Measurements from ENCODE around the gene CNRIP1. TPM values are rescaled to one million over a fixed set of nuclear protein-coding genes. Genes with fewer than 3 reads are reported as not detected.
A peak's percentile ranks its signal among the peaks of the same experiment; 100 is the strongest.

The CNRIP1 gene
- total RNA-seq, 8 experiments from 2014 or later = 16.9 to 59.1 (median 40.2) TPM

DNA sequence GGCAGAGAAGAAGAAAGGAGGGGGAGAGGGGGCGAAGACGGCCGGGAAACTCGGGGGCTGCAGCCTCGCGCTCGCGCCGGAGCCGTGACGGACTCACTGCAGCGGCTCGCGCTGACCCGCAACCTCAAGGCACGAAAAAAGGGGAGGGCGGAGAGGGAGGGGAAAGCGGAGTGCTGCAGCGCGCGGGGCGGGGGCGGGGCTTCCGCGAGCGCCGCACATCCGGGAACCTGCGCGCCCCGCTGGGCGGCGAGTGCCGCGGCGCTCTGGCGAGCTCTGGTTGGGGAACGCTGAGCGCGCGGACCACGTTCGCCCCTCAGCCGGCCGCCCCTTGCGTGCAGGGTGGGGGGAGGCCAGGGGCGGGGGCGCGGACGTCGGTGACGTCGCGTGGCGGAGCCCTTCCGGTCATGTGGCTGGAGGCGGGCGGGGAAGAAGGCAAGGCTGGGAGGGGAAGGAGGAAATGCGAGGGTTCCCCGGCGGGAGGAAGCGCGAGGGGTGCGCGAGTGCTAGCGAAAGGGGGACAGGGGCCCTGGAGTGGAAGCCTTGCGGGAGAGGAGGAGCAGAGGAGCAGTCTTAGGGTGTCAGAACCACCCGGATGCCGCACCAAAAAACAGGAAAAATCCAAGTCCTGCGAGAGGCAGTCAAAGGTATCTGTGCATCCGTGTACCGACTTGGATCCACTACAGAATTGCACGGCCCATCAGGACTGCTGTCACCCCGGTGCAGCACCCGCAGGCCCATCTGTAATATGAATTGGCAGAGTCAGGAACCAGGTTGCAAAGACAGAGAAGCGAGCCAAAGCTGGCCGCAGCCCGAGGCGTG, 67.1 kb downstream of the CNRIP1 start, which contains the start of gene PPP3R1:
TSS of gene PPP3R1 (minus strand) at position 133 of the 819 bp plus-strand sequence. CDS start 405 bp downstream, outside the sequence.
- H3K4me1 ChIP-seq (replicated peaks in 1 of 2) = peaks cover 24 to 27% of the 10 kb centered on the region in 2 donors
- WGBS, 10 experiments = 0 to 4% (median 0%) methylated on average over 3 to 10 of the region's 79 CpGs; no CpG with 5 or more reads in 3 of the 10 experiments
- H3K27ac ChIP-seq = peak within 1 kb of the TSS; percentile 97
- ATAC-seq (replicated peaks in 6 of 8) = peak; percentile 81 to 93 (median 89)
- peak within 1 kb of the TSS; percentile 61 to 97 (median 87) for H3K4me3 ChIP-seq
- in situ Hi-C loops (cut with MboI; ENCODE audit: low pct_unique_long_range_greater_than_20kb in 2 of 9, low sequenced_read_pairs in 9 of 9, unreplicated experiment in 9 of 9) = no loop called here

GRCh38 chr2:68251855-68252399, 67.8 kb downstream of the CNRIP1 start:
- 0 to 2% methylated on average over 2 to 19 of the region's 78 CpGs; no CpG with 5 or more reads in 8 of the 10 experiments for WGBS, 10 experiments
- Histone ChIP-seq H3K27ac (peak overlapping the region; percentile 97), H3K4me1 (replicated peaks in 1 of 2) (peaks cover 24 to 27% of the 10 kb centered on the region in 2 donors), H3K4me3 (peak overlapping the region; percentile 61 to 97 (median 87))
- ATAC-seq (replicated peaks in 6 of 8) = peak in 7 of 8 experiments; percentile 3 to 38 (median 10)
- in situ Hi-C loops (cut with MboI; ENCODE audit: low pct_unique_long_range_greater_than_20kb in 2 of 9, low sequenced_read_pairs in 9 of 9, unreplicated experiment in 9 of 9) = no loop called here

GRCh38 chr2:68251187-68251854, 68.4 kb downstream of the CNRIP1 start:
- in situ Hi-C loops (cut with MboI; ENCODE audit: low pct_unique_long_range_greater_than_20kb in 2 of 9, low sequenced_read_pairs in 9 of 9, unreplicated experiment in 9 of 9) = no loop called here
- peaks cover 24 to 27% of the 10 kb centered on the region in 2 donors for H3K4me1 ChIP-seq (replicated peaks in 1 of 2)
- peak overlapping the region; percentile 61 to 97 (median 87) for H3K4me3 ChIP-seq
- peak overlapping the region; percentile 97 for H3K27ac ChIP-seq
- WGBS, 10 experiments = 0 to 6% (median 1%) methylated on average over 1 to 14 of the region's 41 CpGs; no CpG with 5 or more reads in 1 of the 10 experiments
- peak; percentile 18 to 58 (median 40) for ATAC-seq (replicated peaks in 6 of 8)

- in situ Hi-C loops (cut with MboI; ENCODE audit: low pct_unique_long_range_greater_than_20kb in 2 of 9, low sequenced_read_pairs in 9 of 9, unreplicated experiment in 9 of 9) = no loop called here
- Histone ChIP-seq H3K4me1 (replicated peaks in 1 of 2) (peaks cover 22 to 24% of the 10 kb centered on the region in 2 donors), H3K27ac (peak overlapping the region in 1 of 2 donors; percentile 97), H3K4me3 (peak overlapping the region; percentile 61 to 97 (median 87))
- ATAC-seq (replicated peaks in 6 of 8) = peak in 1 of 8 experiments; percentile 1
- WGBS, 10 experiments = 0 to 43% (median 4%) methylated on average over 3 to 15 of the region's 15 CpGs
Observed at GRCh38 chr2:68250652-68251186, 69.0 kb downstream of the CNRIP1 start.

GRCh38 chr2:68250196-68250595, 69.6 kb downstream of the CNRIP1 start:
- 13 to 73% (median 39%) methylated on average over 5 of the region's 5 CpGs for WGBS, 10 experiments
- peaks cover 22 to 24% of the 10 kb centered on the region in 2 donors for H3K4me1 ChIP-seq (replicated peaks in 1 of 2)
- no peak for ATAC-seq (replicated peaks in 6 of 8)
- peak overlapping the region; percentile 61 to 97 (median 87) for H3K4me3 ChIP-seq
- H3K27ac ChIP-seq = no peak overlapping the region
- in situ Hi-C loops (cut with MboI; ENCODE audit: low pct_unique_long_range_greater_than_20kb in 2 of 9, low sequenced_read_pairs in 9 of 9, unreplicated experiment in 9 of 9) = no loop called here

DNA sequence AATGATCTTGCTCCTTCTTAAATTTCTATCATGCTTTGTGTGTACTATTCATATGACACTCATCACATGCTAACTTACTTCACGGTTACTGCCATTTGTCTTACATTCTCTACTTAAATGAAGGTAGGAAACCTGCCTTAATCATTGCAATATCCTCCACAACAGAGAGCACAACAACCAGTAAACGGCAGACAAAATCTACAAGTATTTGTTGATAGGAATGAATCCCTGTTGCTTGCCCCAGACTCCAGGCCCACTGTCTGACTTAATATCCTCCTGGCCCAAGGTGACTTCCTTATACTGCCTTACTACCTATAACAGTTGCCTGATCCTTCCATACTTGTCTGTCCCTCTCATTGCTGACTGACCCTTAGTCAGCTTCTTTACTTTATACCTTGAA, 70.9 kb downstream of the CNRIP1 start:
- peaks cover 17 to 18% of the 10 kb centered on the region in 2 donors for H3K4me1 ChIP-seq (replicated peaks in 1 of 2)
- in situ Hi-C loops (cut with MboI; ENCODE audit: low pct_unique_long_range_greater_than_20kb in 2 of 9, low sequenced_read_pairs in 9 of 9, unreplicated experiment in 9 of 9) = no loop called here
- WGBS, 10 experiments = 52 to 100% (median 89%) methylated on average over 1 to 2 of the region's 2 CpGs; no CpG with 5 or more reads in 2 of the 10 experiments
- no peak overlapping the region for H3K27ac ChIP-seq
- H3K4me3 ChIP-seq = no peak overlapping the region
- ATAC-seq (replicated peaks in 6 of 8) = no peak

GRCh38 chr2:68248361-68248760, 71.4 kb downstream of the CNRIP1 start:
- no peak overlapping the region for H3K27ac ChIP-seq
- in situ Hi-C loops (cut with MboI; ENCODE audit: low pct_unique_long_range_greater_than_20kb in 2 of 9, low sequenced_read_pairs in 9 of 9, unreplicated experiment in 9 of 9) = no loop called here
- H3K4me3 ChIP-seq = no peak overlapping the region
- WGBS, 10 experiments = 77 to 100% (median 89%) methylated on average over 1 to 3 of the region's 3 CpGs; no CpG with 5 or more reads in 1 of the 10 experiments
- no peak for ATAC-seq (replicated peaks in 6 of 8)
- H3K4me1 ChIP-seq (replicated peaks in 1 of 2) = peaks cover 17 to 18% of the 10 kb centered on the region in 2 donors

DNA sequence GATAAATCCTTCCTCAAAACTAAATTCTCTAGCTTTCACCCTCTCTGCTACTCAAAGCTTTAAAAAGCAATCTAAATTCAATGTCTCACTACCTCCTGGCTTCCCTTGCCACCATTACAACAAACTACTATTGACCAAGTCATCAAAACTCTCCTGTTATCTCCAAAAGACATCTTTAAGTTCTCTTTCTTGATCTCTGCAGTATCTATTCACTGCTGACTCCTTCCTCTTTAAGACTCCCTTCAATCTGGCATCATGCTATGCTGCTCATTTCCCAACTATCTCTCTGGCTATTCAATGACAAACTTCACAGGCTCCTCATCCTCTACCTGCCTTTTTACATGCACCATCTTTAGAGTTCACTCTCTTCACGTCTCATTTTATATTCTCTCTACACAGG, 73.4 kb downstream of the CNRIP1 start:
- no peak for ATAC-seq (replicated peaks in 6 of 8)
- H3K4me1 ChIP-seq (replicated peaks in 1 of 2) = peaks cover 17 to 18% of the 10 kb centered on the region in 2 donors
- H3K27ac ChIP-seq = no peak overlapping the region
- in situ Hi-C loops (cut with MboI; ENCODE audit: low pct_unique_long_range_greater_than_20kb in 2 of 9, low sequenced_read_pairs in 9 of 9, unreplicated experiment in 9 of 9) = no loop called here
- H3K4me3 ChIP-seq = no peak overlapping the region
- WGBS, 10 experiments = 83 to 100% (median 92%) methylated on average over 1 of the region's 1 CpG; no CpG with 5 or more reads in 3 of the 10 experiments

GRCh38 chr2:68245672-68246071, 74.1 kb downstream of the CNRIP1 start:
- Histone ChIP-seq H3K4me3 (no peak overlapping the region), H3K27ac (no peak overlapping the region), H3K4me1 (replicated peaks in 1 of 2) (peaks cover 17 to 18% of the 10 kb centered on the region in 2 donors)
- no peak for ATAC-seq (replicated peaks in 6 of 8)
- in situ Hi-C loops (cut with MboI; ENCODE audit: low pct_unique_long_range_greater_than_20kb in 2 of 9, low sequenced_read_pairs in 9 of 9, unreplicated experiment in 9 of 9) = no loop called here

DNA sequence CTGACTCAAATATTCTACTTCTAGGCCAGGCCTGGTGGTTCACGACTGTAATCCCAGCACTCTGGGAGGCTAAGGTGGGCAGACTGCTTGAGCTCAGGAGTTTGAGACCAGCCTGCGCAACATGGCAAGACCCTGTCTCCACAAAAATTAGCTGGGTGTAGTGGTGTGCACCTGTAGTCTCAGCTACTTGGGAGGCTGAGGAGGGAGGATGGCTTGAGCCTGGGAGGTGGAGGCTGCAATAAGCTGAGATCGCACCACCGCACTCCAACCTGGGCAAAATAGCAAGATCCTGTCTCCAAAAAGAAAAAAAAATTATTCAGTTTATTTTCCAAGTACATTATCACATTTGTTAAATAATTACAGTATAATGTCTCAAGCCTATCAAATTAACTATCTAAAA, 74.7 kb downstream of the CNRIP1 start:
- ATAC-seq (replicated peaks in 6 of 8) = no peak
- Histone ChIP-seq H3K4me3 (no peak overlapping the region), H3K4me1 (replicated peaks in 1 of 2) (peaks cover 14 to 15% of the 10 kb centered on the region in 2 donors), H3K27ac (no peak overlapping the region)
- in situ Hi-C loops (cut with MboI; ENCODE audit: low pct_unique_long_range_greater_than_20kb in 2 of 9, low sequenced_read_pairs in 9 of 9, unreplicated experiment in 9 of 9) = no loop called here
- 60 to 100% (median 100%) methylated on average over 1 to 4 of the region's 4 CpGs; no CpG with 5 or more reads in 3 of the 10 experiments for WGBS, 10 experiments

GRCh38 chr2:68244456-68244855, 75.3 kb downstream of the CNRIP1 start:
- WGBS, 10 experiments = 30 to 94% (median 86%) methylated on average over 2 of the region's 2 CpGs; no CpG with 5 or more reads in 1 of the 10 experiments
- Histone ChIP-seq H3K4me3 (no peak overlapping the region), H3K27ac (no peak overlapping the region), H3K4me1 (replicated peaks in 1 of 2) (peaks cover 8 to 9% of the 10 kb centered on the region in 2 donors)
- peak in 1 of 8 experiments; percentile 43 for ATAC-seq (replicated peaks in 6 of 8)
- in situ Hi-C loops (cut with MboI; ENCODE audit: low pct_unique_long_range_greater_than_20kb in 2 of 9, low sequenced_read_pairs in 9 of 9, unreplicated experiment in 9 of 9) = no loop called here
